ENCODE results near the gene CHRNA7.

DNA sequence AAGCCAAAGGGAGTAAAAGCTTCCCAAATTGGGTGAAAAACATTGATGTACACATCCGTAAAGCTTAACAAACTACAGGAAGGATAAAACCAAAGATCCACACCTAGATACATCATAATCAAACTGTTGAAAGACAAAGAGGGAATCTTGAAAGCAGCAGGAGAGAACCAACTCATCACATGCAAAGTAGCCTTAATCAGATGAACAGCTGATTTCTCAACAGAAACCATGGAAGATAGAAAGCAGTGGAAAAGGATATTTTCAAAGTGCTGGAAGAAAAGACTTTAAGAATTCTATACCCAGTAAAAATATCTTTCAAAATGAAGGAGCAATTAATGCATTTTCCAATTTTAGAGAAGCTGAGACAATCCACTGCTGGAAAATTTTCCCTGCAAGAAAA is 36.8 kb downstream of the CHRNA7 start:
- TF ChIP-seq, protein P1, sequence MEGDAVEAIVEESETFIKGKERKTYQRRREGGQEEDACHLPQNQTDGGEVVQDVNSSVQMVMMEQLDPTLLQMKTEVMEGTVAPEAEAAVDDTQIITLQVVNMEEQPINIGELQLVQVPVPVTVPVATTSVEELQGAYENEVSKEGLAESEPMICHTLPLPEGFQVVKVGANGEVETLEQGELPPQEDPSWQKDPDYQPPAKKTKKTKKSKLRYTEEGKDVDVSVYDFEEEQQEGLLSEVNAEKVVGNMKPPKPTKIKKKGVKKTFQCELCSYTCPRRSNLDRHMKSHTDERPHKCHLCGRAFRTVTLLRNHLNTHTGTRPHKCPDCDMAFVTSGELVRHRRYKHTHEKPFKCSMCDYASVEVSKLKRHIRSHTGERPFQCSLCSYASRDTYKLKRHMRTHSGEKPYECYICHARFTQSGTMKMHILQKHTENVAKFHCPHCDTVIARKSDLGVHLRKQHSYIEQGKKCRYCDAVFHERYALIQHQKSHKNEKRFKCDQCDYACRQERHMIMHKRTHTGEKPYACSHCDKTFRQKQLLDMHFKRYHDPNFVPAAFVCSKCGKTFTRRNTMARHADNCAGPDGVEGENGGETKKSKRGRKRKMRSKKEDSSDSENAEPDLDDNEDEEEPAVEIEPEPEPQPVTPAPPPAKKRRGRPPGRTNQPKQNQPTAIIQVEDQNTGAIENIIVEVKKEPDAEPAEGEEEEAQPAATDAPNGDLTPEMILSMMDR (IDR thresholded peaks at IDR 0.05): no peak
- TF ChIP-seq POLR2A (IDR thresholded peaks at IDR 0.05): no peak
